HG03025 (cell line): Measurements from ENCODE around the gene CYP26B1.

Experiments
- ATAC-seq: cut with Tn5 transposase; IDR thresholded peaks from one replicate; pipeline ENCODE4 v1.9.1; 2021; ENCODE audit warnings: mild to moderate bottlenecking, moderate library complexity; ENCODE audit not compliant: unreplicated experiment, low FRiP score

CYP26B1 gene

GRCh38 chr2:72155737-72156136 is 8.1 kb upstream of the CYP26B1 start:
- no peak for ATAC-seq

GRCh38 chr2:72155151-72155550 is 7.5 kb upstream of the CYP26B1 start:
- ATAC-seq = no peak

GRCh38 chr2:72154386-72154975 is 6.8 kb upstream of the CYP26B1 start:
- no peak for ATAC-seq

GRCh38 chr2:72153924-72154323 is 6.3 kb upstream of the CYP26B1 start:
- ATAC-seq = no peak

GRCh38 chr2:72153026-72153791 is 5.5 kb upstream of the CYP26B1 start:
- ATAC-seq = no peak

GRCh38 chr2:72150861-72151356 is 3.2 kb upstream of the CYP26B1 start:
- ATAC-seq = no peak

- ATAC-seq = peak; percentile 54
Measured at GRCh38 chr2:72150157-72150860, 2.6 kb upstream of the CYP26B1 start.

GRCh38 chr2:72149556-72150156 is 2.0 kb upstream of the CYP26B1 start:
- ATAC-seq = no peak

- ATAC-seq = no peak
Measured at GRCh38 chr2:72148837-72149555, 1.3 kb upstream of the CYP26B1 start.

GRCh38 chr2:72148003-72148836 is 558 bp upstream of the CYP26B1 start:
- ATAC-seq = no peak

- no peak for ATAC-seq
Measured at GRCh38 chr2:72146347-72147302, 1.0 kb downstream of the CYP26B1 start.

GRCh38 chr2:72145658-72146329 is 1.9 kb downstream of the CYP26B1 start:
- no peak for ATAC-seq

GRCh38 chr2:72145289-72145657 is 2.4 kb downstream of the CYP26B1 start:
- no peak for ATAC-seq

- no peak for ATAC-seq
Measured at GRCh38 chr2:72144632-72145288, 2.9 kb downstream of the CYP26B1 start.

GRCh38 chr2:72144274-72144631 is 3.4 kb downstream of the CYP26B1 start:
- no peak for ATAC-seq

- no peak for ATAC-seq
Measured at GRCh38 chr2:72143441-72144273, 4.0 kb downstream of the CYP26B1 start.
